ENCODE data around the gene MCAT.

DNA sequence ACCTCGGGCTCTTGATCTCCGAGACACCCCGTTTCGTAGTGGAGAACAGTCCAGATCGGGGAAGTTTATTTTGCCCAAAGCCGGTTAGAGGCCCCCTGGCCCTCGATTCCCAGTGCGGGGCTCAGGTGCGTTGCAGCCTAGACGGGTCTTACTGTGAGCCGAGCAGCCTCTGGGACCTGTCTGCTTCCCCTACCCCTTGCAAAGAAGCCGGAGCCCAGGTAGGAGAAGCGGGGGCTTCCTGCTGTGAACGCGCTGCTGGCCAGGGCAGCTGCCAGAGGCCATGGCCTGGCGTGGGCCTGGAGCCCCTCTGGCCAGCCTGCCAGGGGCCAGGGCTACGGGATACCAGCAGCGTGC lies 8.8 kb upstream of the MCAT start:
- TF ChIP-seq, protein P1, sequence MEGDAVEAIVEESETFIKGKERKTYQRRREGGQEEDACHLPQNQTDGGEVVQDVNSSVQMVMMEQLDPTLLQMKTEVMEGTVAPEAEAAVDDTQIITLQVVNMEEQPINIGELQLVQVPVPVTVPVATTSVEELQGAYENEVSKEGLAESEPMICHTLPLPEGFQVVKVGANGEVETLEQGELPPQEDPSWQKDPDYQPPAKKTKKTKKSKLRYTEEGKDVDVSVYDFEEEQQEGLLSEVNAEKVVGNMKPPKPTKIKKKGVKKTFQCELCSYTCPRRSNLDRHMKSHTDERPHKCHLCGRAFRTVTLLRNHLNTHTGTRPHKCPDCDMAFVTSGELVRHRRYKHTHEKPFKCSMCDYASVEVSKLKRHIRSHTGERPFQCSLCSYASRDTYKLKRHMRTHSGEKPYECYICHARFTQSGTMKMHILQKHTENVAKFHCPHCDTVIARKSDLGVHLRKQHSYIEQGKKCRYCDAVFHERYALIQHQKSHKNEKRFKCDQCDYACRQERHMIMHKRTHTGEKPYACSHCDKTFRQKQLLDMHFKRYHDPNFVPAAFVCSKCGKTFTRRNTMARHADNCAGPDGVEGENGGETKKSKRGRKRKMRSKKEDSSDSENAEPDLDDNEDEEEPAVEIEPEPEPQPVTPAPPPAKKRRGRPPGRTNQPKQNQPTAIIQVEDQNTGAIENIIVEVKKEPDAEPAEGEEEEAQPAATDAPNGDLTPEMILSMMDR (IDR thresholded peaks at IDR 0.05), result no peak
- peak in 1 of 2 donors; percentile 22 for TF ChIP-seq POLR2A (IDR thresholded peaks at IDR 0.05)
